Mesenchymal stem cell (in vitro differentiated cells and primary cell): ENCODE measurements around the gene SV2C.

Experiments
- DNase-seq: peaks from one replicate; pipeline ENCODE4 v3.0.0-alpha.2; 2013
- H2AFZ ChIP-seq: one replicate; pipeline ENCODE4 v1.6.1; 2013; ENCODE audit warnings: low read depth, mild to moderate bottlenecking, control low read depth, inconsistent platforms, low read length, moderate library complexity
- H2AK5ac ChIP-seq: 2 replicates; pipeline ENCODE4 v1.6.1; 2013; ENCODE audit warnings: low read length, moderate library complexity, mild to moderate bottlenecking, inconsistent platforms; ENCODE audit not compliant: severe bottlenecking
- H2BK120ac ChIP-seq: one replicate; pipeline ENCODE4 v1.6.1; 2013; ENCODE audit warnings: low read depth, mild to moderate bottlenecking, inconsistent platforms, low read length, moderate library complexity
- H2BK12ac ChIP-seq, 2 experiments: one replicate each; pipeline ENCODE4 v1.6.1; 2013; ENCODE audit warnings: inconsistent platforms in 2 of 2, low read length in 2 of 2, mild to moderate bottlenecking in 2 of 2, moderate library complexity in 2 of 2, control low read depth in 1 of 2
- H2BK15ac ChIP-seq: one replicate; pipeline ENCODE4 v1.6.1; 2013; ENCODE audit warnings: mild to moderate bottlenecking, low read depth, inconsistent platforms; ENCODE audit not compliant: poor library complexity, severe bottlenecking
- H2BK5ac ChIP-seq: 2 replicates; pipeline ENCODE4 v1.6.1; 2013; ENCODE audit warnings: low read depth, mild to moderate bottlenecking, low read length, control low read depth, inconsistent platforms; ENCODE audit not compliant: poor library complexity, severe bottlenecking
- H3K14ac ChIP-seq, 2 experiments: one replicate each; pipeline ENCODE4 v1.6.1; 2013; ENCODE audit warnings: inconsistent platforms in 2 of 2, low read length in 2 of 2, control low read depth in 1 of 2, mild to moderate bottlenecking in 1 of 2, moderate library complexity in 1 of 2
- H3K18ac ChIP-seq, 2 experiments: one replicate each; pipeline ENCODE4 v1.6.1; 2013; ENCODE audit warnings: inconsistent platforms in 2 of 2, low read length in 2 of 2, control low read depth in 1 of 2, low read depth in 1 of 2, mild to moderate bottlenecking in 1 of 2
- H3K23ac ChIP-seq, 2 experiments: one replicate each; pipeline ENCODE4 v1.6.1; 2013; ENCODE audit warnings: inconsistent platforms in 2 of 2, low read length in 2 of 2, mild to moderate bottlenecking in 2 of 2, moderate library complexity in 2 of 2, control low read depth in 1 of 2
- H3K27ac ChIP-seq: 2 replicates; pipeline ENCODE4 v1.5.1; 2013; ENCODE audit warnings: mild to moderate bottlenecking, moderate library complexity, low read length, control low read depth, inconsistent platforms; ENCODE audit not compliant: poor library complexity, severe bottlenecking
- H3K27me3 ChIP-seq, 2 experiments: 2 replicates each; pipeline versions ENCODE4 v1.6.1 to v1.7.0; 2013; ENCODE audit warnings: low read length in 2 of 2, mild to moderate bottlenecking in 2 of 2, moderate library complexity in 2 of 2, control low read depth in 1 of 2, inconsistent platforms in 1 of 2; ENCODE audit not compliant: control insufficient read depth in 1 of 2, insufficient read depth in 1 of 2
- H3K36me3 ChIP-seq, 2 experiments: 2 replicates each; pipeline versions ENCODE4 v1.6.1 to v1.7.0; 2013; ENCODE audit warnings: low read length in 2 of 2, control low read depth in 1 of 2, inconsistent platforms in 1 of 2, low read depth in 1 of 2, mild to moderate bottlenecking in 1 of 2; ENCODE audit not compliant: insufficient read depth in 2 of 2, control insufficient read depth in 1 of 2
- H3K4ac ChIP-seq, 2 experiments: one replicate each; pipeline ENCODE4 v1.6.1; 2013; ENCODE audit warnings: inconsistent platforms in 2 of 2, low read length in 2 of 2, mild to moderate bottlenecking in 2 of 2, moderate library complexity in 2 of 2, control low read depth in 1 of 2, low read depth in 1 of 2
- H3K4me1 ChIP-seq: 2 replicates; pipeline ENCODE4 v1.6.1; 2013; ENCODE audit warnings: low read depth, low read length, control low read depth; ENCODE audit not compliant: control insufficient read depth, insufficient read depth
- H3K4me2 ChIP-seq: 2 replicates; pipeline ENCODE4 v1.6.1; 2013; ENCODE audit warnings: low read length, mild to moderate bottlenecking, inconsistent platforms; ENCODE audit not compliant: poor library complexity, severe bottlenecking
- H3K4me3 ChIP-seq, 2 experiments: 2 replicates each; pipeline versions ENCODE4 v1.5.1 to v1.7.0; 2013; ENCODE audit warnings: low read length in 2 of 2, mild to moderate bottlenecking in 2 of 2, control low read depth in 1 of 2, low read depth in 1 of 2; ENCODE audit not compliant: insufficient read depth in 1 of 2
- H3K79me1 ChIP-seq: replicated peaks from 2 replicates; pipeline ENCODE4 v1.6.1; 2013; ENCODE audit warnings: mild to moderate bottlenecking, control low read depth, low read length, inconsistent platforms; ENCODE audit not compliant: poor library complexity, severe bottlenecking
- H3K9ac ChIP-seq: 2 replicates; pipeline ENCODE4 v1.7.0; 2013; ENCODE audit warnings: mild to moderate bottlenecking, low read length, moderate library complexity
- H3K9me3 ChIP-seq: 2 replicates; pipeline ENCODE4 v1.7.0; 2013; ENCODE audit warnings: mild to moderate bottlenecking, low read length; ENCODE audit not compliant: control insufficient read depth
- H4K8ac ChIP-seq: one replicate; pipeline ENCODE4 v1.6.1; 2013; ENCODE audit warnings: inconsistent platforms, mild to moderate bottlenecking, low read length, moderate library complexity
- H4K91ac ChIP-seq: one replicate; pipeline ENCODE4 v1.6.1; 2013; ENCODE audit warnings: mild to moderate bottlenecking, low read length, inconsistent platforms
- WGBS: methylation state at CpG from one replicate; pipeline ENCODE4 v1.1.7; 2013; ENCODE audit warnings: mixed read lengths; 5-methylcytosine and 5-hydroxymethylcytosine counted together

Gene SV2C

DNA sequence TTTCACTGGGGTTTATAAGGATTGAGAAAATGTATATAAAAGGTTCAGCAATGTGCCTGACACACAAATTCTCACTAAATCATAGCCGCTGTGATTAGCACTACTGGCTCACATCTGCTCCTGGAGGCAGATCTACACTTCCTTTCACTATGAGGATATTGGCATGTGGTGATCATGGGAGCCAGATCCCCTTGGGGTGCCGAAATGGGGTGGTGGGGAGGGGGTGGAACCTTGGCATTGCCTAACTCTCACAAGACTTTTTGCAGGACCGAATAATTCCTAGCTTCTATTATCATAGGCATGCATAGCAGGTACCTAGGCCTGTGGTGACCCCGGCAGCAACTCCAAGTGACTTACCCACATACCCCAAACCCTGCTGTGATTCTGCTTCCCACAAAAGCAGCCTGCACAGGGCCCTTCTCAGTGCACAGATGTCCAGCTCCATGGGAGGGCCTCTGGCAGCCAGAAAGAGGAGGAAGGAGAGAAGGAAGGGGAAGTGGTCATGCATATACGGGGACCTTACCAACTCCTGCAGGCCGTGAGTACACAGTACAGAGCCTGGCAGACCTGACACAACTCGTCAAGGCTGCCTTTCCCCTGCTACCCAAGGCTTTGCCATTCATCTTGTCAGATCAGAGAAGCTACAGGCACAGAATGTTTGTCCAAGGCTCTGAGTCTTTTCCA lies 258.6 kb downstream of the SV2C start:
- DNase-seq: no peak
- 80% methylated on average over 6 of the region's 7 CpGs for WGBS

DNA sequence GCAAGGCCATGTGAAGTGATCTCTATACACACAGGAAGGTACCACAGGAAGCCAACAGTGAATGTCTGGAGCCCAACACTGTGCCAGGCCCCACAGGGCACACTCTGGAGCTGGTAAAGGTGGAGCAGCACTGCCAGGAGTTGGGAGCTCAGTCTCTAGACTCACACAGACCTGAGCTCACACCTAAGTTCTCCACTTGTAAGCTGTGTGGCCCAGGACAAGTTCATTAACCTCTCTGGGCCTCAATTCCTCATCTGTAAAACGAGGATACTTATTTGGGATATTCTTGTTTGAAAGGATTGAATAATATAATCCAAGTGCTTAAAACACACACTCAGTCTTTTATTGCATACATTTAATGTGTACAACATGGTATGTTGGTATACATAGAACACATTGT lies 259.3 kb downstream of the SV2C start:
- Histone ChIP-seq H3K4ac (no peak overlapping the region), H3K27me3 (peaks cover 0 to under 1% of the 10 kb centered on the region in 2 experiments), H2BK120ac (no peak overlapping the region), H3K23ac (no peak overlapping the region), H3K14ac (no peak overlapping the region), H3K9ac (no peak overlapping the region), H3K36me3 (no peaks in the 10 kb centered on the region), H2AK5ac (no peak overlapping the region), H2BK5ac (no peak overlapping the region), H3K79me1 (no peaks in the 10 kb centered on the region), H3K27ac (no peak overlapping the region), H3K9me3 (no peaks in the 10 kb centered on the region), H2BK12ac (no peak overlapping the region), H2BK15ac (no peak overlapping the region), H2AFZ (no peak overlapping the region), H4K91ac (no peak overlapping the region), H3K4me3 (no peak overlapping the region), H4K8ac (no peak overlapping the region), H3K4me2 (no peak overlapping the region), H3K18ac (no peak overlapping the region), H3K4me1 (peaks cover 13% of the 10 kb centered on the region)
- DNase-seq: no peak
- no CpG with 5 or more reads among the region's 1 CpG for WGBS

More for the DNA sequence above, 258.6 kb downstream of the SV2C start:
- no peak overlapping the region for H3K14ac ChIP-seq
- no peak overlapping the region for H2BK12ac ChIP-seq
- H3K4ac ChIP-seq: no peak overlapping the region
- H3K4me3 ChIP-seq: no peak overlapping the region
- H4K8ac ChIP-seq: no peak overlapping the region
- H3K4me1 ChIP-seq: peaks cover 13% of the 10 kb centered on the region
- no peak overlapping the region for H3K27ac ChIP-seq
- no peak overlapping the region for H3K23ac ChIP-seq
- no peak overlapping the region for H2AFZ ChIP-seq
- H2BK120ac ChIP-seq: no peak overlapping the region
- no peak overlapping the region for H2BK5ac ChIP-seq
- H3K79me1 ChIP-seq: no peaks in the 10 kb centered on the region
- no peak overlapping the region for H2BK15ac ChIP-seq
- no peak overlapping the region for H3K4me2 ChIP-seq
- H3K36me3 ChIP-seq: no peaks in the 10 kb centered on the region
- H3K27me3 ChIP-seq: peaks cover 0 to 5% of the 10 kb centered on the region in 2 experiments
- no peak overlapping the region for H4K91ac ChIP-seq
- no peak overlapping the region for H3K18ac ChIP-seq
- no peak overlapping the region for H3K9ac ChIP-seq
- H3K9me3 ChIP-seq: no peaks in the 10 kb centered on the region
- H2AK5ac ChIP-seq: no peak overlapping the region

DNA sequence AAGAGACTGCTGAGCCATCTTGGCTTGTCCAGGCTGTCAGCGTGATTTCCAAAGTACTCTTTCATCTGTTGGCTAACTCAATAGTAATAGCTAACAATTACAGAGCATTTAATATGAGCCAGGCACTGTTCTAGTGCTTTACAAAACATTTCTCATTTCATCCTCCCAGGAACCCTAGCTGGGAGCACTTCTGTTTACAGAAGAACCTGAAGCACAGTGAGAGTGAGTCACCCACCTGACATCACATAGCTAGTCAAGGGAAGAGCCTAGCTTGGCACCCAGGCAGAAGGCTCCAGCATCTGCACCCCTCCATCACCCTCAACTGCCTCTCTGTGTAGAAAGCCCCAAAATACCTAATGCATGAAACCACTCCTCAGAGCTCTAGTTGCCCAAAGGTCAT lies 262.4 kb downstream of the SV2C start:
- H4K91ac ChIP-seq: no peak overlapping the region
- H2BK12ac ChIP-seq: no peak overlapping the region
- H2BK5ac ChIP-seq: no peak overlapping the region
- H3K23ac ChIP-seq: no peak overlapping the region
- no peak overlapping the region for H2BK120ac ChIP-seq
- peaks cover 7% of the 10 kb centered on the region for H3K4me1 ChIP-seq
- WGBS: 89% methylated on average over 1 of the region's 1 CpG
- no peak overlapping the region for H3K4me2 ChIP-seq
- no peak overlapping the region for H3K4me3 ChIP-seq
- H4K8ac ChIP-seq: no peak overlapping the region
- DNase-seq: no peak
- no peaks in the 10 kb centered on the region for H3K79me1 ChIP-seq
- H3K9me3 ChIP-seq: no peaks in the 10 kb centered on the region
- H3K27ac ChIP-seq: no peak overlapping the region
- H3K9ac ChIP-seq: no peak overlapping the region
- peaks cover 0 to 5% of the 10 kb centered on the region in 2 experiments for H3K27me3 ChIP-seq
- H2AK5ac ChIP-seq: no peak overlapping the region
- no peak overlapping the region for H3K14ac ChIP-seq
- no peak overlapping the region for H3K4ac ChIP-seq
- no peaks in the 10 kb centered on the region for H3K36me3 ChIP-seq
- no peak overlapping the region for H3K18ac ChIP-seq
- no peak overlapping the region for H2BK15ac ChIP-seq
- H2AFZ ChIP-seq: no peak overlapping the region

DNA sequence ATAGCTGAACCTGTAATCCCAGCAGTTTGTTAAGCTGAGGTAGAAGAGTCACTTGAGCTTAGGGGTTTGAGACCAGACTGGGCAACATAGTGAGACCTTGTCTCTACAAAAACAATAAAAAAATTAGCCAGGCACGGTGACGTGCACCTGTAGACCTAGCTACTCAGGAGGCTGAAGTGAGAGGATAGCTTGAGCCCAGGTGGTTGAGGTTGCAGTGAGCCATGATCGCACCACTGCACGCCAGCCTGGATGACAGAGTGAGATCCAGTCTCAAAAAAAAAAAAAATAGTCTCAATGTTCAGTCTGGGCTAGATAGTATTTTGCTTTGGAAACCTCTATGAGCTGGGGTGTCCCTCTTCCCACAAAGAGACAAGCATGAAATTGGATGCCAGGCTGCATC lies 268.0 kb downstream of the SV2C start:
- Histone ChIP-seq H3K4ac (no peak overlapping the region), H3K27ac (no peak overlapping the region), H2AK5ac (no peak overlapping the region), H3K4me3 (no peak overlapping the region), H3K9me3 (no peaks in the 10 kb centered on the region), H4K91ac (no peak overlapping the region), H3K23ac (no peak overlapping the region), H2BK120ac (no peak overlapping the region), H3K79me1 (no peaks in the 10 kb centered on the region), H2BK12ac (no peak overlapping the region), H4K8ac (no peak overlapping the region), H2AFZ (no peak overlapping the region), H2BK15ac (no peak overlapping the region), H3K4me1 (no peaks in the 10 kb centered on the region), H3K9ac (no peak overlapping the region), H3K14ac (no peak overlapping the region), H3K27me3 (peaks cover 0 to 12% of the 10 kb centered on the region in 2 experiments), H3K18ac (no peak overlapping the region), H2BK5ac (no peak overlapping the region), H3K36me3 (no peaks in the 10 kb centered on the region), H3K4me2 (no peak overlapping the region)
- 75% methylated on average over 4 of the region's 4 CpGs for WGBS
- DNase-seq: no peak
